CD14-positive monocyte (primary cell): Measurements from ENCODE around the gene KCNC1. TPM values are rescaled to one million over a fixed set of nuclear protein-coding genes. Genes with fewer than 3 reads are reported as not detected.

ENCODE experiments used
- DNase-seq, 3 donors: peaks; one replicate each; pipeline ENCODE4 v3.0.0-alpha.2; 2011 to 2022
- H2AFZ ChIP-seq: 2 replicates; pipeline ENCODE4 v1.6.0; 2012; ENCODE audit warnings: mild to moderate bottlenecking, low read depth, low read length, inconsistent platforms; ENCODE audit not compliant: insufficient read depth, poor library complexity, severe bottlenecking
- H3K27ac ChIP-seq, 2 donors: 1 replicate in 1 of 2; 2 replicates in 1 of 2; pipeline ENCODE4 v1.5.1; 2012 to 2013; ENCODE audit warnings: low read length in 2 of 2, control low read depth in 1 of 2, inconsistent platforms in 1 of 2, low read depth in 1 of 2, mild to moderate bottlenecking in 1 of 2
- H3K27me3 ChIP-seq, 2 donors: one replicate each; pipeline versions ENCODE4 v1.6.0 to v1.6.1; 2011 to 2013; ENCODE audit warnings: low read length in 2 of 2; ENCODE audit not compliant: control insufficient read depth in 2 of 2, insufficient read depth in 2 of 2
- H3K36me3 ChIP-seq, 2 donors: replicated peaks in 1 of 2; 1 replicate in 1 of 2; 2 replicates in 1 of 2; pipeline versions ENCODE4 v1.5.1 to v1.6.1; 2012 to 2013; ENCODE audit warnings: low read length in 2 of 2, control low read depth in 1 of 2, inconsistent platforms in 1 of 2, mild to moderate bottlenecking in 1 of 2; ENCODE audit not compliant: insufficient read depth in 2 of 2, control insufficient read depth in 1 of 2
- H3K4me1 ChIP-seq, 2 donors: 1 replicate in 1 of 2; 2 replicates in 1 of 2; pipeline versions ENCODE4 v1.5.1 to v1.6.1; 2012 to 2013; ENCODE audit warnings: low read length in 2 of 2, control low read depth in 1 of 2, inconsistent platforms in 1 of 2, mild to moderate bottlenecking in 1 of 2, moderate library complexity in 1 of 2; ENCODE audit not compliant: insufficient read depth in 2 of 2, control insufficient read depth in 1 of 2
- H3K4me2 ChIP-seq: replicated peaks from 2 replicates; pipeline ENCODE3; 2012; ENCODE audit warnings: low read length, moderate library complexity, mild to moderate bottlenecking; ENCODE audit not compliant: poor library complexity, severe bottlenecking; ENCODE audit errors: extremely low read depth
- H3K4me3 ChIP-seq, 3 experiments: fragments of 200-600 bp in 1 of 3; sonication (generic) in 1 of 3; replicated peaks in 1 of 3; 1 replicate in 2 of 3; 2 replicates in 1 of 3; pipeline ENCODE4 v1.5.1; 2011 to 2013; ENCODE audit warnings: low read length in 3 of 3, mild to moderate bottlenecking in 3 of 3, control low read depth in 2 of 3, low read depth in 2 of 3, inconsistent platforms in 1 of 3, moderate library complexity in 1 of 3
- H3K79me2 ChIP-seq: 2 replicates; pipeline ENCODE4 v1.6.0; 2012; ENCODE audit warnings: mild to moderate bottlenecking, control low read depth, inconsistent platforms, low read length, moderate library complexity; ENCODE audit not compliant: insufficient read depth
- H3K9ac ChIP-seq: 2 replicates; pipeline ENCODE4 v1.6.0; 2017; ENCODE audit warnings: low read length, mild to moderate bottlenecking; ENCODE audit not compliant: insufficient read depth, poor library complexity, severe bottlenecking
- H3K9me3 ChIP-seq, 2 donors: replicated peaks in 1 of 2; 1 replicate in 1 of 2; 2 replicates in 1 of 2; pipeline versions ENCODE4 v1.5.1 to v1.6.1; 2012 to 2013; ENCODE audit warnings: low read length in 2 of 2, control low read depth in 1 of 2; ENCODE audit not compliant: control insufficient read depth in 1 of 2, insufficient read depth in 1 of 2
- H4K20me1 ChIP-seq: 2 replicates; pipeline ENCODE4 v1.6.0; 2012; ENCODE audit warnings: mild to moderate bottlenecking, low read length, control low read depth, moderate library complexity; ENCODE audit not compliant: insufficient read depth
- H3K27ac Mint-ChIP-seq, 7 donors: one replicate each; pipeline ENCODE4 v1.8.0; 2020; ENCODE audit warnings: mild to moderate bottlenecking in 7 of 7, mixed read lengths in 7 of 7, moderate library complexity in 6 of 7, inconsistent platforms in 2 of 7
- H3K27me3 Mint-ChIP-seq, 3 donors: one replicate each; pipeline ENCODE4 v1.8.0; 2021 to 2022; ENCODE audit warnings: low read depth in 3 of 3, mild to moderate bottlenecking in 3 of 3, mixed read lengths in 3 of 3, moderate library complexity in 3 of 3, inconsistent platforms in 1 of 3
- H3K36me3 Mint-ChIP-seq, 2 donors: one replicate each; pipeline ENCODE4 v1.8.0; 2020; ENCODE audit warnings: mixed read lengths in 2 of 2, inconsistent platforms in 1 of 2, mild to moderate bottlenecking in 1 of 2
- H3K4me1 Mint-ChIP-seq: one replicate; pipeline ENCODE4 v1.8.0; 2020; ENCODE audit warnings: mild to moderate bottlenecking, mixed read lengths
- H3K4me3 Mint-ChIP-seq, 2 donors: one replicate each; pipeline ENCODE4 v1.8.0; 2020; ENCODE audit warnings: mild to moderate bottlenecking in 2 of 2, mixed read lengths in 2 of 2, moderate library complexity in 1 of 2
- H3K9me3 Mint-ChIP-seq, 7 donors: one replicate each; pipeline ENCODE4 v1.8.0; 2020 to 2022; ENCODE audit warnings: mixed read lengths in 7 of 7, mild to moderate bottlenecking in 6 of 7, moderate library complexity in 6 of 7, inconsistent platforms in 2 of 7
- WGBS: methylation state at CpG from one replicate; pipeline ENCODE4 v1.1.5; 2013; ENCODE audit warnings: missing lambda C conversion rate; ENCODE audit not compliant: insufficient coverage; 5-methylcytosine and 5-hydroxymethylcytosine counted together
- intact Hi-C, 2 donors: fragments of 100-400 bp; cut with micrococcal nuclease; formaldehyde crosslinking; loops; one replicate each; pipeline versions ENCODE4 v1.15.0 to v1.15.1; 2023
- polyA plus RNA-seq, 3 donors: library from polyadenylated mRNA; depleted of rRNA in 1 of 3; unstranded in 2 of 3; stranded (reverse) in 1 of 3; fragments of 300-500 nt in 2 of 3; fragments of >200 nt in 1 of 3; fragmentation: Illumina TruSeq in 2 of 3; gene quantifications; 1 replicate in 2 of 3; 2 replicates in 1 of 3; pipeline ENCODE4 v1.2.3, GENCODE V29; 2012 to 2021
- TF ChIP-seq, protein P1 (sequence below): fragments of 200-600 bp; IDR thresholded peaks from one replicate; pipeline ENCODE4 v1.8.0; 2022; ENCODE audit warnings: antibody characterized with exemption, mild to moderate bottlenecking

The KCNC1 gene
- polyA plus RNA-seq, 3 donors = not detected

DNA sequence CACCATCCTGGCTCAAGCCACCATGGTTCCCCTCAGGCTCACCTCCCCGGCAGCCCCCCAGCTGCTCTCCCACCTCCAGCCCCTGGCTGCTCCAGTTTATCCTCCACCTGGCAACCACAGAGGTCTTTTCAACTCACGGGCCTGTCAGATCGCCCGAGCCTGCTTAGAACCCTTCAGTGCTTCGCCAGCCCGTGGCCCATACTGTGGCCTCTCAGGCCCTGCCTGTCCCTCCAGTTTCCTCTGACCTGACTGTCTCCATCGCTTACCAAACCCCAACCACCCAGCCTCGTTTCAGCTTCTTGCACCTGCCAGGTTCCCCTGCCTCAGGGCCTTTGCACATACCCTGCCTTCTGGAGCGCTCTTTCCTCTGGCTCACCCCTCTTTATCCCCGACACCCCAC is 6.9 kb downstream of the KCNC1 start:
- H3K27ac Mint-ChIP-seq = no peak overlapping the region
- intact Hi-C loops = no loop called here
- Histone ChIP-seq H2AFZ (no peak overlapping the region), H3K27ac (no peak overlapping the region), H3K4me3 (no peak overlapping the region), H3K36me3 (no peaks in the 10 kb centered on the region), H3K4me1 (no peaks in the 10 kb centered on the region), H3K79me2 (no peaks in the 10 kb centered on the region), H3K9ac (no peak overlapping the region), H3K27me3 (peaks cover 2 to 40% of the 10 kb centered on the region in 2 donors), H3K4me2 (no peak overlapping the region), H3K9me3 (peaks cover 3 to 8% of the 10 kb centered on the region in 2 donors), H4K20me1 (no peaks in the 10 kb centered on the region)
- TF ChIP-seq, protein P1, sequence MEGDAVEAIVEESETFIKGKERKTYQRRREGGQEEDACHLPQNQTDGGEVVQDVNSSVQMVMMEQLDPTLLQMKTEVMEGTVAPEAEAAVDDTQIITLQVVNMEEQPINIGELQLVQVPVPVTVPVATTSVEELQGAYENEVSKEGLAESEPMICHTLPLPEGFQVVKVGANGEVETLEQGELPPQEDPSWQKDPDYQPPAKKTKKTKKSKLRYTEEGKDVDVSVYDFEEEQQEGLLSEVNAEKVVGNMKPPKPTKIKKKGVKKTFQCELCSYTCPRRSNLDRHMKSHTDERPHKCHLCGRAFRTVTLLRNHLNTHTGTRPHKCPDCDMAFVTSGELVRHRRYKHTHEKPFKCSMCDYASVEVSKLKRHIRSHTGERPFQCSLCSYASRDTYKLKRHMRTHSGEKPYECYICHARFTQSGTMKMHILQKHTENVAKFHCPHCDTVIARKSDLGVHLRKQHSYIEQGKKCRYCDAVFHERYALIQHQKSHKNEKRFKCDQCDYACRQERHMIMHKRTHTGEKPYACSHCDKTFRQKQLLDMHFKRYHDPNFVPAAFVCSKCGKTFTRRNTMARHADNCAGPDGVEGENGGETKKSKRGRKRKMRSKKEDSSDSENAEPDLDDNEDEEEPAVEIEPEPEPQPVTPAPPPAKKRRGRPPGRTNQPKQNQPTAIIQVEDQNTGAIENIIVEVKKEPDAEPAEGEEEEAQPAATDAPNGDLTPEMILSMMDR = no peak
- no peaks in the 10 kb centered on the region for H3K4me1 Mint-ChIP-seq
- DNase-seq = no peak
- WGBS = 94% methylated on average over 8 of the region's 10 CpGs
- H3K4me3 Mint-ChIP-seq = no peak overlapping the region
- peaks cover 0 to 2% of the 10 kb centered on the region in 2 donors for H3K36me3 Mint-ChIP-seq
- H3K27me3 Mint-ChIP-seq = peaks cover 10 to 24% (median 12%) of the 10 kb centered on the region in 3 donors
- peaks cover 0 to 8% (median under 1%) of the 10 kb centered on the region in 7 donors for H3K9me3 Mint-ChIP-seq

DNA sequence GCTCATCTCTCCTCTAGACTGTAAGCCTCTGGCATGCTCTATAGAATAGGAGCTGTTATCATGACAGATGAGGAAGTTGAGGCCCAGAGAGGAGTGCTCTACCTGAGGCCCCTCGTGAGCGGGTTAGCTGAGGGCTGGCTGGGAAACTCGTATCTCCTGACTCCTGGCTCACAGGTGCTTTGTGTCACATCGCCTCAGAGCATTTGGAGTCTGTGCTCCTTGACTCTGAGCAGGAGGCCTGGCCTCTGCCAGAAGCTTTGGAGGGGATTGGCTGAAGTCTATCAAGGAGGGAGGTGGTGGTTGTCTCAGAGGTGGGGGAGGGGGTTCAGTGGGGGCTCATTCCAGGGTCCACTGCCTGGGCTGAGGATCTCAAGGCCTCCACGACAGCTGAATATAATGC is 7.4 kb downstream of the KCNC1 start:
- no peaks in the 10 kb centered on the region for H3K4me1 ChIP-seq
- no peaks in the 10 kb centered on the region for H3K36me3 ChIP-seq
- Mint-ChIP-seq H3K4me3 (no peak overlapping the region), H3K27ac (no peak overlapping the region), H3K27me3 (peaks cover 12 to 18% (median 12%) of the 10 kb centered on the region in 3 donors), H3K4me1 (no peaks in the 10 kb centered on the region), H3K36me3 (no peaks in the 10 kb centered on the region), H3K9me3 (peaks cover 0 to 4% (median 0%) of the 10 kb centered on the region in 7 donors)
- no peaks in the 10 kb centered on the region for H4K20me1 ChIP-seq
- DNase-seq = no peak
- H3K27me3 ChIP-seq = peaks cover 0 to 34% of the 10 kb centered on the region in 2 donors
- no peak overlapping the region for H3K27ac ChIP-seq
- peaks cover 1 to 3% of the 10 kb centered on the region in 2 donors for H3K9me3 ChIP-seq
- H3K4me3 ChIP-seq = no peak overlapping the region
- no peak overlapping the region for H3K4me2 ChIP-seq
- no peaks in the 10 kb centered on the region for H3K79me2 ChIP-seq
- TF ChIP-seq, protein P1 = no peak
- intact Hi-C loops = no loop called here
- no peak overlapping the region for H3K9ac ChIP-seq
- 81% methylated on average over 5 of the region's 5 CpGs for WGBS
- no peak overlapping the region for H2AFZ ChIP-seq
